HG03280 (cell line): ENCODE measurements around the gene NECTIN2.
"Not testable (repeated sequence)": the region's sequence is repeated elsewhere in the genome, so short reads cannot be mapped to it uniquely, and the experiment has no call there.

Source experiments
- ATAC-seq: cut with Tn5 transposase; IDR thresholded peaks from one replicate; pipeline ENCODE4 v1.9.1; 2021; ENCODE audit warnings: mild to moderate bottlenecking, moderate library complexity; ENCODE audit not compliant: unreplicated experiment

NECTIN2 gene

DNA sequence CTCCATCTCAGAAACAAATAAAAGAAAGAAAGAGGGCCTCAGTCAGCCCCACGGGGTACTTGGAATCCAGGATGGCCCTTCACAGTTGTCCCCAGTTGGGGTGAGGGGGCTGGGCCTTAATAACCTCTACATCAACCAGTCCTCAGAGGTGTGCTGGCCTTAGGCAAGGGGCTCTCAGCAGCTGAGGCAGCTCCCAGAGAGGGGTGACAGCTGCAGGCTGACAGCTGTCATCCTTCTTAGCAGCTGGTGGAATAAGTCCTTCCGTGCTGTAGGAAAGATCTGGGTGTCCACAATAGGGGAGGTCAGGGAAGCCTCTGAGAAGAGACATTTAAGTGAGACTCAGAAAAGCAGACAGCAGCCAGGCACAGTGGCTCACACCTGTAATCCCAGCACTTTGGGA lies 29.8 kb upstream of the NECTIN2 start:
- ATAC-seq, result no peak

DNA sequence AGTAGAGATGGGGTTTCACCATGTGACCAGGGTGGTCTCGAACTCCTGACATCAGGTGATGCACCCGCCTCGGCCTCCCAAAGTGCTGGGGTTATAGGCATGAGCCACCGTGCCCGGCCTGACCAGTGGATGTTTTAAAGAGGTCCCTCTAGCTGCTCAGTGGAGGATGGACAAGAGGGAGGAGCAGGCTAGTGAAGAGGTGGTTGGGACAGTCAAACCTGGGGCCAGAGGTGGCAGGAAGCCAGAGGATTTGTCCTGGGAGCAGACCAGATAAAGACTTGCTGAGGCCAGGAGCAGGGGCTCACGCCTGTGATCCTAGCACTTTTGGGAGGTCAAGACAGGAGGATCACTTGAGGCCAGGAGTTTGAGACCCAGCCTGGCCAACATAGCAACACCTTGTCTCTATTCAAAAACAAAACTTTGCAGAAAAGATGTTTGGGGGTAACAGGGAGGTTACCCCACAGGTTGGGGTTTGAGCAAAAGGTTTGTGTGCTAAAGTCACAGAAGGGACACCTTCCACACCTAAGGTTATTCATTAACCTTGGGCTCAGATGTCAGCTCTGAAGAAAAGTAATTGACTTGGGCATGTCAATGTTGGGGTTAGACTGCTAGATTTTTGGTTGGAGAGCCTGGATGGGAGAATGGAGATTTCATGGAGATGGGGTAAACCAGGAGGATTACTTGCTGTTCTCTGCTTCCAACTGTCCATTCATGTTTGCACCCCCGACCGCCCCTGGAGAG lies 28.2 kb upstream of the NECTIN2 start:
- ATAC-seq, result no peak

DNA sequence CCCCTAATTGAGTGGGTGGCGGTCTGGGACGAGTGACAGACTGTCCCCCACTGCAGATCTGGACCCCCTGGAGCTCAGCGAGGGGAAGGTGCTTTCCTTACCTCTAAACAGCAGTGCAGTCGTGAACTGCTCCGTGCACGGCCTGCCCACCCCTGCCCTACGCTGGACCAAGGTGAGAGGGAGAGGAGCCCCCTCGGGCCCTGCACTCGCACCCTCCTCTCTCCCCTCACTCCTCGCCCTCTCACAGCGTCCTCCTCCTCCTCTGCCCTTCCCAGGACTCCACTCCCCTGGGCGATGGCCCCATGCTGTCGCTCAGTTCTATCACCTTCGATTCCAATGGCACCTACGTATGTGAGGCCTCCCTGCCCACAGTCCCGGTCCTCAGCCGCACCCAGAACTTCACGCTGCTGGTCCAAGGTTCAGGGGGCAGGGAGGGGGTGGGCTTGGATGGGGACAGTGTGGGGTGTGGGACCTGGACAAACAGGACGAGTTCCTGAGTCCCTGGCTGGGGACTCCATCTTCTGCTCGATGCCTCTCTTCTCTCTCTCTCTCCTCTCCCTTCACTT lies 27.5 kb upstream of the NECTIN2 start:
- no peak for ATAC-seq

DNA sequence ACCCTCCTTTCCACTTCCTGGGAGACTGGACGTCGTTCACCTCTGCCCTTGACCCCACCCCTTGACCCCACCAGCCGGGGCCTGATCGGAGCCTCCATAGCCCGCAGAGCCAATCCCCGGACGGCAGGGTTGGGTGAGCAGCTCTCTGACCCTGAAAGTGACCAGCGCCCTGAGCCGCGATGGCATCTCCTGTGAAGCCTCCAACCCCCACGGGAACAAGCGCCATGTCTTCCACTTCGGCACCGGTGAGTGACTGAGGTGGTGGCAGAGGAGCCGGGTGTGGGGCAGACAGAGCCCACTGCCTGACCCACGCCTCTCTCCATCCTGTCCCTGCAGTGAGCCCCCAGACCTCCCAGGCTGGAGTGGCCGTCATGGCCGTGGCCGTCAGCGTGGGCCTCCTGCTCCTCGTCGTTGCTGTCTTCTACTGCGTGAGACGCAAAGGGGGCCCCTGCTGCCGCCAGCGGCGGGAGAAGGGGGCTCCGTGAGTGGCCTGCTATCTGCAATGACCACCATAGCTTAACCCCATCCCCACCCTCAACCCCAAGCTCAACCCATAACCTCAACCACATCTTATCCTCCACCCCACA lies 26.8 kb upstream of the NECTIN2 start:
- ATAC-seq, result no peak

DNA sequence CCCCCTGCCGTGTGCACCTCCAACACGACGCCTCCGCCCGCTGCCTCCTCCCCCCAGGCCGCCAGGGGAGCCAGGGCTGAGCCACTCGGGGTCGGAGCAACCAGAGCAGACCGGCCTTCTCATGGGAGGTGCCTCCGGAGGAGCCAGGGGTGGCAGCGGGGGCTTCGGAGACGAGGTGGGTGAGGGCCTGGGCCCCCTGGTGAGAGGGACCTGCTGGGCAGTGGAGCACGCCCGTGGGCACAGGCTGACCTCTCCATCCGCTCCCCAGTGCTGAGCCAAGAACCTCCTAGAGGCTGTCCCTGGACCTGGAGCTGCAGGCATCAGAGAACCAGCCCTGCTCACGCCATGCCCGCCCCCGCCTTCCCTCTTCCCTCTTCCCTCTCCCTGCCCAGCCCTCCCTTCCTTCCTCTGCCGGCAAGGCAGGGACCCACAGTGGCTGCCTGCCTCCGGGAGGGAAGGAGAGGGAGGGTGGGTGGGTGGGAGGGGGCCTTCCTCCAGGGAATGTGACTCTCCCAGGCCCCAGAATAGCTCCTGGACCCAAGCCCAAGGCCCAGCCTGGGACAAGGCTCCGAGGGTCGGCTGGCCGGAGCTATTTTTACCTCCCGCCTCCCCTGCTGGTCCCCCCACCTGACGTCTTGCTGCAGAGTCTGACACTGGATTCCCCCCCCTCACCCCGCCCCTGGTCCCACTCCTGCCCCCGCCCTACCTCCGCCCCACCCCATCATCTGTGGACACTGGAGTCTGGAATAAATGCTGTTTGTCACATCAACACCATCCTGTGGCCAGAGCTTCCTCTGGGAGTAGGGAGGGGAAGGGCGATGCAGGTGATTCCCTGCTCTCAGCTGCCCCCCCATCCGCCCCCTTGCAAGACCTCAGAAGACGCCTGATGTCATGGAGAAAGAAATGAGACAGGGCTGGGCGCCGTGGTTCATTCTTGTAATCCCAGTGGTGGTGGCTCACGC lies 25.2 kb upstream of the NECTIN2 start:
- no peak for ATAC-seq

DNA sequence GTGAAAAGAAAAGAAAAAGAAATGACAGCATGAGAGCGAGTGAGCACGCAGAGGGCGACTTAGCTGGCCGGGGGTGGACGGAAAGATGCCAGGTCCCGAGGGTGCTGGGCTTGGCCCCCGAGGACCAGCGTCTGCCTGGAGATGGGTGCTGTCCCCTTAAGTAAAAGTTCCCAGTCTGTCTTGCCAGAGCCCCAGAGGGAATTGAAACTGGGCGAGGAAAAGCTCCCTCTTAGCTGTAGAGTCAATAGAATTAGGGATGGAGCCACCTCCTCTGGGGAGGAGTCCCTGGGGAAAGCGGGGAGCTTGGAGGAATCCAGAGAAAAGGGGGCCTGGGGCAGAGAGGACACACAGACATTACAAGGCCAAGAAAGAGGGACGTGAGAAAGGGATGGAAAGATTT lies 23.9 kb upstream of the NECTIN2 start:
- no peak for ATAC-seq

DNA sequence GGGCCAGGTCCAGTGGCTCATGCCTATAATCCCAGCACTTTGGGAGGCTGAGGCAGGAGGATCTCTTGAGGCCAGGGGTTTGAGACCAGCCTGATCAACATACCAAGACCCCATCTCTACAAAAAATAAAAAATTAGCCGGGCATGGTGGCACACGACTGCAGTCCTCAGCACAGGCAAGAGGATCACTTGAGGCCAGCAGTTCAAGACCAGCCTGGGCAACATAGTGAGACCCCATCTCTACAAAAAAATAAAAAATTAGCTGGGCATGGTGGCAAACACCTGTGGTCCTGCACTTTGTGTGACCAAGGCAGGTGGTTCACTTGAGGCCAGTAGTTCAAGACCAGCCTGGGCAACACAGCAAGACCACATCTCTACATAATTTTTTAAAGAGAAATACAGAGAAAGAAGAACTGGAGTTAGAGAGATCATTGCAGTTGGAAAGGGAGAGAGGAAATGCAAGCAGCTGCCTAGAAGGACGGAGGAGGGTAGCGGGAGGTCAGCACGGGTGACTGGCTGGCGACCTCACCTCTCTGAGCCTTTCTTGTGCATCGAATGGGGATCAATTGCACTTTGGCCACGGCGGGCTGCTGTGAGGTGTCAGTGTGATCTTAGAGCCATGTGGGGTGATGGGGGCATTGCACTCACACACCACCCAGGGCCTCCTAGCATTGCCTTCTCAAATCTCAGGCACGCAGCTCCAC lies 23.3 kb upstream of the NECTIN2 start:
- no peak for ATAC-seq

DNA sequence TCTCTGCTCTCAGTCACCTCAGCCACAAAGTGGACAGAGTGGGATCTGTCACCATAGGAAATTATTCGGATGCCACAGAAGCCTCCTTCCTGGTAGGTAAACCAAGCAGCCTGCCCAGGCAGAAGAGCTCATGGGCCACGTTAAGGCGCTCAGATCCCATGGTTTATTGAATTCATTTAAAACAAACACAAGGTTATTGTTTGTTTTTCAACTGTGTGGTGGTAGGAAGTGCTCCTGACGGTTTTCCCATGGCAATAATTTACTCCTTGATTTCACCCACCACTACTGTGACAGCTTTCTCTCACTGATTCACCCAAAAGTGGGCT lies 22.8 kb upstream of the NECTIN2 start:
- no peak for ATAC-seq

DNA sequence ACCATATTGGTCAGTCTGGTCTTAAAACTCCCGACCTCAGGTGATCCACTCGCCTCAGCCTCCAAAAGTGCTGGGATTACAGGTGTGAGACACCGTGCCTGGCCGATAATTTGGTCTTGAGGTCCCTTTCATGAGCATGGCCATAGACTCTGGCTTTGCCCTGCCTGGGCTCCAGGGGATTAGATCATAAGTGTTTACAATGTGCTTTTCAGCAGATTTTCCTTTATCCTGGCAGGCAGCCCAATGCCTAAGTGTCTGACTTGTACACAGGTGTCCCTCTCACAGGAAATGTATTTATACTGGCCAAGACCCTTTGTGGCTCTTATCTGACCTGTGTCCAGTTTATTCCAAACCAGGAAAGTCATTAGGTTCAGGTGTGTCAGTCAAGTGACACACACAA lies 21.3 kb upstream of the NECTIN2 start:
- no peak for ATAC-seq

DNA sequence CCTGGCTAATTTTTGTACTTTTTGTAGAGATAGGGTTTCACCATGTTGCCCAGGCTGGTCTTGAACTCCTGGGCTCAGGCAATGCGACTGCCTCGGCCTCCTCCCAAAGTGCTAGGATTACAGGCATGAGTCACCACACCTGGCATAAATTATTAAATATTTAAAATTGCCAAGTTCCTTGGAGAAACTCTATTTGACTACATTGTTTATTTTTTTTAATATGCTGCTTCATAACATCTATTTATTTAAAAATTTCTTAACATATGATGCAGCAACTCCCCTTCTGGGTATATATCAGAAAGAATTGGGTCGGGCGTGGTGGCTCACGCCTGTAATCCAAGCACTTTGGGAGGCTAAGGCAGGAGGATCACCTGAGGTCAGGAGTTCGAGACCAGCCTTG lies 13.2 kb upstream of the NECTIN2 start:
- not testable (repeated sequence) for ATAC-seq

DNA sequence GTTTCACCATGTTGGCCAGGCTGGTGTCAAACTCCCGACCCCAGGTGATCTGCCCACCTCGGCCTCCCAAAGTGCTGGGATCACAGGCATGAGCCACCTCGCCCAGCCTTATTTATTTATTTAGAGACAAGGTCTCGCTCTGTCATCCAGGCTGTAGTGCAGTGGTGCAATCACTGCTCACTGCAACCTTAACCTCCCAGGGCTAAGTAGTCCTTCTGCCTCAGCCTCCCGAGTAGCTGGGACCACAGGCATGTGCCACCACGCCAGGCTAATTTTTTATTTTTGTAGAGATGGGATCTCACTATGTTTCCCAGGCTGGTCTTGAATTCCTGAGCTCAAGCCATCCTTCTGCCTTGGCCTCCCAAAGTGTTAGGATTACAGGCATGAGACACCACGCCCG lies 11.7 kb upstream of the NECTIN2 start:
- ATAC-seq, result not testable (repeated sequence)

DNA sequence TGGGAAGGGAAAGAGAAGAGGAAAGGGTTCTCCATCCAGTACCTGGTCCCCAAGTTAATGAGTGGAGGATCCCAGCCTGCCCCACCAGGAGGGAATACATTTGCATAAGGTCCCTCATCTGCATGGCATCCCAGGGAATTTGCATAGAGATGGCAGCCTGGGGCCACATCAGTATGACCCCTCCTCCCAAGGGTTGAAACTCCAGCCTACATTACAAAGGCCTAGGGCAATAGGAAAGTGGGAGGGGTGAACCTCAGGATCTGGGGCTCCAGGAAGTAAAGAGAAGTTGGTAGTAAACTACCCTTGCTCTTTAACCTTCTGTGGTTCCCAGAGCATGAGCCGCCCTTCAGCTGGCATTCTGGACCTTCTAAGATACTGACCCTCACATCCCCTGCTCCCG lies 6.8 kb upstream of the NECTIN2 start:
- no peak for ATAC-seq

DNA sequence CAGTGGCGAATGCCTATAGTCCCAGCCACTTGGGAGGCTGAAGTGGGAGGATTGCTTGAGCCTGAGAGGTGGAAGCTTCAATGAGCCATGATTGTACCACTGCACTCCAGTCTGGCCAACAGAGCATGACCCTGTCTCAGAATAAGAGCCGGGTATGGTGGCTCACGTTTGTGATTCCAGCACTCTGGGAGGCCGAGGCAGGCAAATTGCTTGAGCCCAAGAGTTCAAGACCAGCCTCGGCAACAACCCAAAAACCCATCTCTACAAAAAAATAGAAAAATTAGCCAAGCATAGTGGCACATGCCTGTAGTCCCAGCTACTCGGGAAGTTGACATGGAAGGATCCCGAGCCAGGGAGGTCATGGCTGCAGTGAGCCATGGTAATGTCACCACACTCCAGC lies 5.3 kb upstream of the NECTIN2 start:
- no peak for ATAC-seq

DNA sequence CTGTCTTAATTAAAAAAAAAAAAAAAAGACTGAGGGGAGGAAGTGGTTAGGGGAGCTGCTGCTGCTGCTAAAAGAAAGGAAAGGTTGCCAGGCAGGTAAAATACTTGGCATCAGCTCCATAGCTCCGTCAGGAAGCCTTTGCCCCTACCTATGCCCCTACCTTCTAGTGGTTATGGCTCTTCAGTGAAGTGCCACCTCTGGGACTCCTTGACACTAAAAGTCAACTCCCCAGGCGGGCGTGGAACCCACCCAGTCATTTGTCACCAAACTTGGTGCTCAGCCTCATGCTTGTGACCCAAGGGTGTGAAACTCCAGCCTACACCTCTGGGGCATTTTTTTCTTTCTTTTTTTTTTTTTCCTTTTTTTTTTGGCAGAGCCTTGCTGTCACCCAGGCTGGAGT lies 4.9 kb upstream of the NECTIN2 start:
- no peak for ATAC-seq

DNA sequence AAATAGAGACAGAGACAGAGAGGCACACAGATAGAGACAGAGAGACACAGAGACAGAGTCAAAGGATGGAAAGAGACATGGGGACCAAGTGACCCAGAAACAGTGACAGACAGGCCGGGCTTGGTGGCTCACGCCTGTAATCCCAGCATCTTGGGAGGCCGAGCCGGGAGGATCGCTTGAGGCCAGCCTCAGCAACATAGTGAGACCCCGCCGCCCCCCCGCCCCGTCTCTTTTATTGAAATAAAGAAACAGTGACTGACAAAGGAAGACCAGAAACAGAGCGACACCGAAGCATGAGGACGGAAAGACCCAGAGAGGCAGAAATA lies 848 bp upstream of the NECTIN2 start:
- ATAC-seq, result no peak

DNA sequence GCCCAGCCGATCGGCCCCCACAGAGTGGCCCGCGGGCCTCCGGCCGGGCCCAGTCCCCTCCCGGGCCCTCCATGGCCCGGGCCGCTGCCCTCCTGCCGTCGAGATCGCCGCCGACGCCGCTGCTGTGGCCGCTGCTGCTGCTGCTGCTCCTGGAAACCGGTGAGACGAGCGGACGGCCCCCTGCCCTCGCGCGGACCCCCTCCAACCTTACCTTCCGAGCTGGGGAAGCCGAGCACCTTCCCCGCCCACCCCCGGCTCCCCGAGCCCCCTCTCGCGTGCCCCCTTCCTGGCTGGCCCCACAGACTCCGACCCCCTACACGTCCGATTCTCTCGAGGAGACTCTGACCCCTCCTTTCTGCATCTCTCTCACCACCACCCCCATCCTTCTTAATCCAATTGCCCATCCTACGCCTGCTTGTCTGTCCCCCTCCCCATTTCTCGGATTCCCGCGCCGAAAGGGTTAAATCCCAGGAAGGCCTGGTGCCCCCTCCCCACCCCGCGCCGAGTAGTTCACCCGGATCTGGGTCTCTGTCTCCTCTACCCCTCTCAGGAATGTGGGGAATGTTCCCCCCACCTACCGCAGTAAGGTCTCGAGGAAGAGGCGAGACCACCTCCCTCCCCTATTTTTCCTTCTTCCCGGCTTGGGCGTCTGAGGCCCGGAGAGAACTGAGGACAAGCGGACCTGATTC lies 502 bp downstream of the NECTIN2 start:
- ATAC-seq, result no peak

DNA sequence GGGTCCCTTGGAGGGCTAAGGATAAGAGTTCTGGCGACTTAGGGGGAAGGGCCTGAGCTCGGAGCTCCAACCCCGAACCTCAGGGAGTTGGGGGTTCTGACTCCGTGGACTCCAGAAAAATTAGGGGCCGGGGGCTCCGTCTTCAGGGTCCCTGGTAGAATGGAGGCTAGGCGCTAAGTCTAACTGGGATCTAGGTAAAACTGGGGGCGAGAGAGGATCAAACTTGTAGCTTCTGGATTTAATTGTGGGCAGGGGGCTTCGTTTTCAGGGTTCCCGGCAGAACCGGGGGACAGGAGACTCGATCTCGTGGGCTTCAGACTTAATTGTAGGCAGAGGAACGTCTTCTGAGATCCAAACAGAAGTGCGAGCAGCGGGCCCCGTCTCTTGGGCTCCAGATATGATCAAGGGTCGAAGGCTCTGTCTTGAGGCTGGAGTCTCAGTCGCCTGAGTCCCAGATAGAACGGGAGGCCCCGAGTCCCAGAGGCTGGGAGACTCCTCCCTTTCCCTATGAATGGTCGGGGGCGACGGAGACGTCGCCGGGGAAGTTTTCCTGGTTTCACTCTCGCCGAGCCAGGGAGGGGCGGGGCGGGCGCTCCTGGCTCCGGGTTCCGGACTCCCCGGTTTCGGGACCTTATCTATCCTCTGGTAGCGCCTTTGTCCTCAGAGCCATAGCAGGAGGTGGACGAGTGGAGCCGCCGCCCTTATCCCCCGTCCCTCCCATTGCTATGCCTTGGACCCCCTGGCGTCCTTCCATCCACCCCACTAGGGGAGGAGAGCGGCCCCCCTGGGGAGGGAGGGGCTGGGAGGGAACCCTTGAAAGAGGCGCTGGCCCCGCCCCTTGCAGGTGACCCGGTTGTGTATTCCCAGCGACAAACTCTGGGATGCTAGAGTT lies 1.3 kb downstream of the NECTIN2 start:
- ATAC-seq, result no peak

DNA sequence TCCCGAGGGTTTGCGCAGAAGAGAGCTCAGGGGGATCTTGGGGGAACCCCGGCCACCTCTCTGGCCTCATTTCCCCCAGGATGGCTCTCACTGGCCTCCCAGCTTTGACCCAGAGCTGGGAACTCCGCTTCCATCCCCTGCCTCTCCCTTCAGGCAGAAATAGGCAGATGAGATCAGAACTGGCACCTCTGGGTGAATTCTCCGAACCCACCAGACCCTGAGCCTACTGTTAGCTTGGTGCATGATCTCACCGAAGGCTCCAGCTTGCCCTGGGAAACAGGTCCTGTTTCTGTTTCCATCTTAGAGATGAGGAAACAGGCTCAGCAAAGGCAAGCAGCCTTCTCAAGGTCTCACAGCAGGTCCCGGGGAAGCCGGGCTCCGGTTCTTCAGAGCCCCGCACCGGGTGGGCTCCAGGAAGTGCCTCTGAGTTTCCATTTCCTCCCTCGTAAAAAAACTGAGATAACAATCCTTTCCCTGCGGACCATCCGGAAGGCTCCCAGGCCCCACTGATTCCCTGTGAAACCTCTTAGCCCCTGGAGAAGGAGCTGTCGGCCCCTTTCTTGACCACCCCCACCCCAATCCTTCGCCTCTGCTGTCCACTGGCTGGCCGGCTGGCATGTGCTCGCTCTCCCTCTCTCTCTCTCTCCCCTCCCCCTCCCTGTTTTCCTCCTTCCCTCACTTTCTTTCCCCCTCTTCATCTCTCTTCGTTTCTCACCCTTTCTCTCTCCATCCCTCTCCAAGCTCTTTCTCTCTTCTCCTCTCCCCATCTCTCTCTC lies 2.1 kb downstream of the NECTIN2 start:
- no peak for ATAC-seq
